GM21447 (cell line): ENCODE data around the gene PPARA.
"Not testable (repeated sequence)": the region's sequence is repeated elsewhere in the genome, so short reads cannot be mapped to it uniquely, and the experiment has no call there.

Experiments
- ATAC-seq: cut with Tn5 transposase; IDR thresholded peaks from one replicate; pipeline ENCODE4 v1.9.1; 2021; ENCODE audit not compliant: unreplicated experiment

Gene PPARA

DNA sequence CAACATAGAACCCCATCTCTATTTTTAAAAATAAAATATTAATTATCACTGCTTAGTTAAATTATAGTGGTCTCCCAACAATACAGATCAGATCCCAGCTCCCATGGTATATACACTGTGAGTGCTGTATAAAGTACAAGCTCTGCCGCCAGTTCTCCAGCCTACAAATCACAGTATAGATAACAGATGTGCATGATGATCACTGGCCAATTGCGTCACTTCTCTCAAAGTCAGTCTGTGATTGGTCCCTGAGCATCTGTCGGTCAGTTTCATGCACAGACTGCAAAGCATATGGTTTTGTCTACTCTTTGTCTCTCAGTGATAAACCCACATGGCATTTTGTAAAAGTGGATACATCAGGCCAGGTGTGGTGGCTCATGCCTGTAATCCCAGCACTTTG lies 15.7 kb downstream of the PPARA start:
- ATAC-seq: no peak

DNA sequence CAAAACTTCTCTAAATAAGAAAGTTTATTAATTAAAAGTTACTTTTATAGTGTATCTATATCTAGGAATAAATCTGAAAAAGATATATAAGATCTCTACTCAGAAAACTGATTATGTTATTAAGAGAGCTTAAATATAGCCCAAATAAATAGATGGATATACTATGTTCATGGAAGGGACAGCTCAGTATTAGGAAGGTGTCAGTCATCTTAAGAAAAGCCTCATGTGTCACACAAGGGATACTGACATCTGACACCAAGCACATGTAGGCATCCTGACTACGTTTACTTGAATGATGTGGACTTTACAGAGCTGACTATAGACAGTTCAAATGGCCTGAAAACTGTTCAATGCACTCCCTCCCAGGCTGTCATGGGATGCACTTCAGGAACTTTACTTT lies 19.3 kb downstream of the PPARA start:
- no peak for ATAC-seq

DNA sequence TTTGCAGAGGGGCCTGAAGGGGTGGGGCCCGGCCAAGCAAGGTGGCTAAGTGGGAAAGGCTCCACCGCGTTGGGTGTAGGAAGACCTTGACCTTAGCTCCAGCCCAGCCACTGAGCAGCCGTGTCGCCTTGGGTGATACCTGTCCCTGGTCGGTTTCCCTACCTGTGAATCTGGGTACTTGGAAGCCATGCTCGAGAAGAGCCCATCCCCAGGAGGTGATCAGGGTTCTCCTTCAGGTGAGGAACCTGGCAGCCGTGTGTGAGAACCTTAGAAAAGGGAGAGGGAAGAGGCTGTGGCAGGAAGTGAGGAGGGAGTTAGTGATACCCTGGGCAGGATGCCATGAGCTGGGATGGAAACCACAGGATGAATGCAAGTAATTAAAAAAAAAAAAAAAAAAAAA lies 21.6 kb downstream of the PPARA start:
- no peak for ATAC-seq

DNA sequence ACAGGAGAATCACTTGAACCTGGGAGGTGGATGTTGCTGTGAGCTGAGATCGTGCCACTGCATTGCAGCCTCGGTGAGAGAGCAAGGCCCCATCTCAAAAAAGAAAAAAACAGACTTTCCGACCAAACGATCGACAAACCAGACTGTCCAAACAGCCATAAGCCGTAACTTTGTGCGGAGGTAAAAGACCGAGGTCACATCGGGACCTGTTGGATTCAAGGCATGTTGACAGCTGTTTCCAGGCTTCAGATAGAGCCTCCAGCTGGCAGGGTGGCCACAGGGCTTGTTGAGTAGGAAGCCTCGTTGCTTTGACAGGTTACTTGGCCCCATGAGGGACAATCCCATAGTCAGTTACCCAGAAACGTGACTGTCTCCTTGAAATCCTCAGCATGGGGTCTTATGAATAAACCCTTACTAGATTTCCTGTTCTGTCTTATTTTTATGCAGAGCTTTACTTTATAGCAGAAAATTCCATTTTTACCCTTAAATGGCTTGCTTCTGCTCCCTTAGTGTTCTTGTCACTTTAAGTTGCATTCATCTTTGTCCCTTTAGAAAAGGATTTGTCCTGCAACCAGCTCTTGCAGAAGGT lies 22.3 kb downstream of the PPARA start:
- no peak for ATAC-seq

DNA sequence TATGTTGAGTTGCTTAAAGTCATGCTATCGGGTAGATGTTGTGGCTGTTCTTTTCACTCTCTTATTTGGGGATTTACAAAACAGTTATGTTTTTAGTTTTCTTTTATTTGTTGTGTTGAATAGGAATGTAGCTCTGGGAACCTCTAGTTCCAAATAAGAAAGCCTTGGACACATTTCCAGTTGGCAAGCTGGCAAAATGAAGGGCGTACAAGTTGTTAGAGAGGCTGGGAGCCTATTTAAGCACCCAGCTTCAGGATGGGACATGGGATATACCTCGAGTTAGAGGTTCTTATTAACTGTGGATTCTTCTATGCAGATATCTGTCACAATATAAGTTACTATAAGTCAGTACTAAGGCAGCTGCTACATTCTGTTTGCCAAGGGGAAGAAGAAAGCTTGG lies 22.8 kb downstream of the PPARA start:
- no peak for ATAC-seq

DNA sequence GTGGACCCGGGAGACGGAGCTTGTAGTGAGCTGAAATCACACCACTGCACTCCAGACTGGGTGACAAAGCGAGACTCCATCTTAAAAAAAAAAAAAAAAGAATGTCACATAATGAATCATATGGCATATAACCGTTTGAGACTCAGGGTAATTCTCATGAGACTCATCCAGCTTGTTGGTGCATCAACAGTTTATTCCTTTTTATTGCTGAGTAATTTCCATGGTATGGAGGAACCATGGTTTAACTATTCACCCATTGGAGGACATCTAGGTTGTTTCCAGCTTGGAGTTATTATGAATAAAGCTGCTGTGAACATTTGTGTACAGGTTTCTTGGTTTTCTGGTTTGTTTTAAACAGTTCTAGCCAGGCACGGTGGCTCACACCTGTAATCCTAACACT lies 25.3 kb downstream of the PPARA start:
- ATAC-seq: no peak

DNA sequence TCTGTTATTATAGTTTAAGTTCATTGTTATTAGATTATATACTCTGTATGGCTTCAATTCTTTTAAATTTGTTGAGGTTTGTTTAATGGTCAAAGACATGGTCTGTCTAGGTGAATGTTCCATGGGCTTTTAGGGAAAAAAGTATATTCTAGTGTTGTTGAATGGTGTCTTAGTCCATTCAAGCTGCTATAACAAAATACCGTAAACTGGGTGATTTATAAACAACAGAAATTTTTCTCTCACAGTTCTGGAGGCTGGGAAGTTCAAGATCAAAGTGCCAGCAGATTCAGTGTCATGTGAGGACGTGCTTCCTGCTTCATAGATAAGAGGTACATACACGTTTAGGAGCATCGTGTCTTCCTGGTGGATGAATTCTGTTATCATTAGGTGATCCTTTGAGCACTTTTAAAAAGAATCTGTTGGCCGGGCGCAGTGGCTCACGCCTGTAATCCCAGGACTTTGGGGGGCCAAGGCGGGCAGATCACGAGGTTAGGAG lies 26.2 kb downstream of the PPARA start:
- ATAC-seq: no peak

DNA sequence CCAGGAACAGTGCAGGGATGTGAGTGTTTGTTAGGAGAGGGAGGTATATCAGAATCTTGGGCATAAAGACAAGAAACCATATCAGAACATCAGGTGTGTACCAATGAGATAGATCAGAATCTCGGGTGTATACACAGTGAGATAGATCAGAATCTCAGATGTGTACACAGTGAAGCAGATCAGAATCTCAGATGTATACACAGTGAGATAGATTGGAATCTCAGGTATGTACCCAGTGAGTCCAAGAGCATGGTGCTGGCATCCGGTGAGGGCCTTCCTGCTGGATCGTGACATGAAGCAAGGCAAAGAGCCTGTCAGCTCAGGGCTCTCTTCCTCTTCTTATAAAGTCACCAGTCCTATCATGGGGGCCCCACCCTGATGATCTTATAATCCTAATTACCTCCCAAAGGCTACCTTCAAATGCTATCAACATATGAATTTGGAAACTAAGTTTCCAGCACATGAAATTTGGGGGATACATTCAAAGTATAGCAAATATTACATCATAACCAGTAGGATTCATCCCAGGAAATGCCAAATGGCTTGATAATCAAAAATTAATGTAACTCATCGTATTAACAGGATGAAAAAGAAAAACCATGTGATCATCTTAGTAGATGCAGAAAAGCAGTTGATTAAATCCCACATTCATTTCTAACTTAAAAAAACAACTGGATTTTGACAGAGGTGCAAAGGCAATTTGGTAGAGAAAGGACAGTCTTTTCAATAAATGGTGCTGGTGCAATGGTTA lies 28.6 kb downstream of the PPARA start:
- ATAC-seq: no peak

DNA sequence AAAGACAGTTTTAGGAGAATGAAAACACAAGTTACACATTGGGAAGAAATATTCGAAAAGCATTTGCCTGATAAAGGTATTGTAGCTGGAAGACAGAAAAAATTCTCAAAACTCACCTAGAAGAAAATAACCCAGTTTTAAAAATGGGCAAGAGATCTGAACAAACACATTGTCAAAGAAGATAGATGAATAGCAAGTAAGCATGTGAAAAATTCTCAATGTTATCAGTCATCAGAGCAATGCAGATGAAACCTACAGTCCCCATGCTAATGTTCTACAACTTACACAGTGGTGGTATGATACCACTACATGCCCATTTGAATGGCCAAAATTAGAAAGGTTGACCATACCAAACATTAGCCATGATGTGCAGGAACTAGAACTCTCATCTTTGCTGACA lies 29.4 kb downstream of the PPARA start:
- no peak for ATAC-seq

DNA sequence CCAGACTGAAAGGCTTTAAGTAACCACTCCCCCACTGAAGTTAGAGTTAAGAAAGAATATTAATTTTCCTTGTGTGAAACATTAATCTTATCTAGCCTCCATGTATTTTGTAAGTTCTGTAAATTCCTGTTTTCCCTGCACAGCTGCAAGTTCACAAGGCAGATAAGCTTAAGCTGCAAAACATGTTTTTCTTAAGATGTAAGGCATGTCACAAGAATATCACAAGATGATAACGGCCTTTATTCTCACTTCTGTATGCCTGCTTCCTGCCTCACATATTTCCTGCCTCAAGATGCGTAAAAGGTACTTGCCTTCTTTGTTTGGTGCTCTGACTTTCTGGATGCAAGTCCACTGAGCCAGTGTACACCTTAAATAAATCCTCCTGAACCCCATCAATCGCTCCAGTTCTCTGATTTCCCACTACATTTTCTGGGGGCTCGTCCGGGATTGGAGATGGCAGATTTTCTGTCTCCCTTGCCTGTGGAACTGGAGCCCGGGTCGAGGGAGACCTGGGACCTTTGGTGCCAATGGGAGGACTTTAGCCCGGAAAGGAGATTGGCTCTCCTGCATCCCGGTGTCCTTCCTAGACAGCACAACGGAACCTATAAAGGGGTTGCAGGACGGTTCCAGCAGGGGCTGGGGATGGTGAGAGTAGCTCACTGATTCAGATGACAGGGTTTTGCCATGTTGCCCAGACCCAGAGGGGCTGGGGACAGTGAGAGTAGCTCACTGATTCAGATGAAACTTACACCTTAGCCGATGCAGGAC lies 30.2 kb downstream of the PPARA start:
- ATAC-seq: no peak

DNA sequence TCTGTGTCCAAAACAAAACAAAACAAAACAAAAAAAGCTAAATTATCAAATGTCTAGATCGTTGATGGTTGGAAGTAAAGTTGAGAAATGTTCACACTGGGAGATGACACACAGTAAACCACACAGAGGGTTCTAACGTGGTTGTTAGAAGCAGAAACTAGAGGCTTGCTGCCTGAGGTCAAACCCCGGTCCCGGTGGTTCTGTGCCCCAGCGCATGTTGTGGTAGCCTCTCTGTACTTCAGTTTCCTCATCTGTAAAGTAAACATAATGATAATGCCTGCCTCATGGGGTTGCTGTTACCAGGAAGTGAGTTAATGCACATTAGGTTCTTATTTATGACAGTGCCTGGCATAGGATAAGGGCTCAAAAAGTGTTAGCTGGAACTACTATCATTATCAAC lies 33.4 kb downstream of the PPARA start:
- ATAC-seq: no peak

DNA sequence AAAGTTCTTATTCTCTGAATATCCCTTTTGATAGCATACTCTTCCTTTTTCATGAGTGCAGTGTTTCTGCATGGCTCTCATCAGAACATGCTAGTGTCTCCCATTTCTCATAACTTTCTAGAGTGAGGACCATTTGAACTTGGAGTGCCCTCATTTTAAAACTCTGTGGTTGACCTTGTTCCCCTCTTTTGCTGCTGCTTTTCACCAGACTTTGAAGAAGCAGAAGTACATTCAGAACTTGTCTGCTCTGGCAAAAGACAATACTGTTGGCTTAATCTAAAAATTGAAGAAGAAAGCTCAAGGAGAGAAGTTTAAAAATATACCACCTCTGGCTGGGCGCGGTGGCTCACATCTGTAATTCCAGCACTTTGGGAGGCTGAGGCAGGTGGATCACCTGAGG lies 35.0 kb downstream of the PPARA start:
- ATAC-seq: no peak

DNA sequence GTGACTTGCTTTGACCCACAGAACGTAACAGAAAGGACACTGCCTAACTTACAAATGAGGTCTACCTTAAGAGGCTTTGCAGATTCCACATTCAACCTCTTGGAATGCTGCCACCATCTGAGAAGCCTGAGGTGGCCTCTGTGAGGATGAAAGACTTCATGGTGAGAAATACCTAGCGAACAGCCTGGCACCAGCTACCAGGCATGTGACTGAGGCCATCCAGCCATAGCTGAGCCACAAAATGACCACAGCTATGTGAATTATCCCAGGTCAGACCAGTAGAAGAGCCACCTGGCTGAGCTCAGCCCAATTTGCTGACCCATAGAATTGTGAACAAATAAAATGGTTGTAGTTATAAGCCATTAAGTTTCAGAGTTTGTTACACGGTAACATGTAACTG lies 37.5 kb downstream of the PPARA start:
- no peak for ATAC-seq

DNA sequence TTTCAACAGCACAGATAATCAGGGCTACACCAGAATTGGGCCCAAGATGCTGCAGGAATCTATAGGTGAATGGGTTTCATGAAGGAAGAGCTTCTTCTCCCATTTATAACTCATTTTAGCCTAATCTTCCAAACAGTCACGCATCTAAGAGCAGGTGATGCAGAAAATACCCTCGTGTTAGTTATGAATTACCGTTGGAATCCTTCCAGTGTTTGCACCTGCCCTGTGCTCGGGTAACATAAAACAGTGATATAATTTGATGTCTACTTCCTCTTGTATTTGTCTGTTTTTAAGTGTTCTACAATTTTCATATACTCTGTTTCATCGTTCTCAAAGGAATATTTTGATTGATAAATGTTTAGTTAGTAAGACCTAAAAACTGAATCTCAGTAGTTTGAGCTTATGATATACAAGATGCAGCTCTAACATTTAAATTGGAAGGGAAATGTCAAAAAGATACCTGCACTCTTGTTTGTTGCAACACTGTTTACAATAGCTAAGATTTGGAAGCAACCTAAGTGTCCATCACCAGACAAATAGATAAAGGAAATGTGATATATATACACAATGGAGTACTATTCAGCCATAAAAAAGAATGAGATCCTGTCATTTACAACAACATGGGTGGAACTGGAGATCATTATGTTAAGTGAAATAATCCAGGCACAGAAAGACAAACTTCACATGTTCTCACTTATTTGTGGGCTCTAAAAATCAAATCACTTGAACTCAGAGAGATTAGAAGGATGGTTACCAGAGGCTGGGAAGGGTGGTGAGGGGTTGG lies 42.1 kb downstream of the PPARA start:
- ATAC-seq: no peak

DNA sequence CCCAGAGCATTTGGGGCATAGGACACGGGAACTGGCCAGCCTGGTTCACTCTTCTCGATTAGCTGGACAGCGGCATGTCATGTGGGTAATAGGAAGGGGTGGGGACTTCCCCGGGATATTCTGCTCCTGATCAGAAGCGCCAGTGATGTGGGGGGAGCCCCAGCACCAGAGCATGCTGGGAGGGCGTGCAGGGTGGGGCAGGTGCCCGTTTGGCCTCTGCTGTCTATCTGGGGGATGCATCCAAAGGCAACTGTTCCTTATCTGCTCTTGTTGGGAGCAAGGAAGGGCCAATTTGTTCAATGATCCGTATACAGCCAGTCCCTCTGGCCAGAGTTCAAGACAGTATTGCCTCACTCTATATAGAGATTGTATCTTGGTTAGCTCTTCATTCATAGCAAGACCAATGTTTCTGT lies 43.6 kb downstream of the PPARA start:
- ATAC-seq: no peak

DNA sequence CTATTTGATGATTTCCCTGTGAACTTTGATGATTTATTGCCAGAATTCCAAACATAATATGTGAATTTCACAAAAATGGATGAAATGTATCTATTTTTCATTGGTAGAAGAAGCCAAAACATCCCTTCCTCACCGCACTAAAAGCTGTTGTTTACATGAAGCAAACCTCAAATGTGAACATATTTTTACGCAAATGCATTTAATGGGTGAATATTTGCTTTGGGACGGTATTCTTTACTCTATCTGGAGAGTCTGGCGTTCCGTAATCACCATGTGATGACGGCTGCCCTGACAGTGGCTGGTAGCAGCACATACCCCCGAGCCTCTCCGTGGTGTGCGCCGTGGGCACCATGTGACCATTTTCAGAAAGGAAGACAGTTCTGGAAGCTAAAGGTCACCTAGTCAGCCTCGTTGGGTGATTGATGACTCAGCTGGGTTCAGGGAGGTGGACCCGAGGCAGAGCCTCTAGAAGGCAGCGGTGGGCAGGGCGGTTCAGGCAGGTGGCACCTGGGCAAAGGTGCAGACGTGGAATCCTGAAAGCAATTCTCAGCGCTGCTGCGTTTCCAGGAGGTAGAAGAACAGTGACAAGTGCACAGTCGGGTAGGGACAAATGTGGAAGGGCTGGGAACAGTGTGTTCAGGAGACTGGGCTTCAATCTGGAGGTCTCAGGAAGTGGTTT lies 45.3 kb downstream of the PPARA start:
- no peak for ATAC-seq

DNA sequence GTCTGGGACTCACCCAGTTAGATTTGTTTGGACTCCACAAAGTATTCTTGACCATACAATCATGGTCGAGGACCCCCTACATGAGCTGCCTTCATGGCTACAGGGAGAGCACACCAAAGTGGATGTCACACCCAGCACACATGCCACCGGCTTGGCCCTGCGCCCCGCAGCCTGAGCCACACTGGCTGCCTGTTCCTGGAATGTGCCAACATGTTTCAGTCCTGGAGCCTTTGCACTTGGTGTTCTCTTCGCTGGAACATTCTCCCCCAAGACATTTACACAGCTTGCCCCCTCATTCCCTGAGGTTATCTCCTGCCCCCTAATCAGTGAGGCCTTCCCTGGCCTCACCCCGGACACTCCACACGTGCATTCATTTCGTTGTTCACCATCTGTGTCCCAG lies 46.0 kb downstream of the PPARA start:
- ATAC-seq: no peak

DNA sequence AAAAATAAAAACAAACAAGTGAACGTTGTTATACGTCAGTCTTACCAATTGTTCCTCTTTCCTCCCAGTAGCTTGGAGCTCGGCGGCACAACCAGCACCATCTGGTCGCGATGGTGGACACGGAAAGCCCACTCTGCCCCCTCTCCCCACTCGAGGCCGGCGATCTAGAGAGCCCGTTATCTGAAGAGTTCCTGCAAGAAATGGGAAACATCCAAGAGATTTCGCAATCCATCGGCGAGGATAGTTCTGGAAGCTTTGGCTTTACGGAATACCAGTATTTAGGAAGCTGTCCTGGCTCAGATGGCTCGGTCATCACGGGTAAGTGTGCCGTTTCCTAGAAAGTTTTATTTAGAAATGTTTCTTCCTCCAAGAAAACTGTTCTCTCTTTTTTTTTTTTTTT lies 47.9 kb downstream of the PPARA start:
- no peak for ATAC-seq

DNA sequence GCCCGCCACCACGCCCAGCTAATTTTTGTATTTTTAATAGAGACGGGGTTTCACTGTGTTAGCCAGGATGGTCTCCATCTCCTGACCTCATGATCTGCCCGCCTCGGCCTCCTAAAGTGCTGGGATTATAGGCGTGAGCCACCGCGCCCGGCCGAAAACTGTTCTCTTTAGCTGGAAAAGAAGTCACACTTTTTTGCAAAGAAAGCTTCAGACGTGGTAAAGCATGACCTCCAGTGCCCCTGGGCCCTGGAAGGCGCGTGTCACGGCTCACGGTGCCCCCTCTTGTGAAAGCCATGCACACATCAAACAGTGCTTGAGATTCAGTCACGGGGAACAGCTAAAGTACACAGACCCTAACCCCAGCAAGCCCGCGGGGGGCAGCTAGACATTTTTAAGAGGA lies 48.5 kb downstream of the PPARA start:
- not testable (repeated sequence) for ATAC-seq

DNA sequence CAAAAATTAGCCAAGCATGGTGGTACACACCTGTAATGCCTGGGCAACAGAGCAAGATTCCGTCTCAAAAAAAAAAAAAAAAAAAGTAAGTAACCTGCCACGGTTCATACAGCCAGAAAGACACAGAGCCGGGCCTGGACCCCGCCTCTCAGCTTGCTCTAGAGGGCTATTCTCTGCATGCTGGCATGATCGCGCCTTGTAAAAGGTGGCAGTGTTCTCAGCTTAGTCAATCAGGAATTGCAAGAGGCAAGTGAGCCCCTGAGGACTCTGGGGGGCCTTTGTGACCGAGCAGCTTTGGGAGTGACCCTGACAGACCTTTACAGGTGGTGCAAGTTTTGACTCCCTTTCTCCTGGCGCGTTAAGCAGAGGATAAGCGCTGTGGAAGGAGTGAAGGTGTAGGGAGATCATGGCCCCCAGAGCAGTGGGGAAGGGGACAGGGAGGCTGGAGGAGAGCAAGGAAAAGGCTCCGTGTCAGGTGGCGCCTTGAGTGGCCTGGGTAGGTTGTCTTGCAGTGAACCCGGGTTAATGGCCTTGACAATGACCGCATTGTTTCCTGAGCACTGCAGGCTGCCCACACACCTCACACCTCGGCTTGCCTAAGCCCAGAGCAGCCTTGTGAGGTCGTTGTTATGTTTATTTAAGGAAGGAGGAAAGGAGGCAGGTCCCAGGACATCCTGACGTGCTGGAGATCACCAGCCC lies 50.9 kb downstream of the PPARA start:
- no peak for ATAC-seq
